Measurements from ENCODE around the gene OR11H6. TPM values are rescaled to one million over a fixed set of nuclear protein-coding genes. Genes with fewer than 3 reads are reported as not detected.
"Not testable (repeated sequence)": the region's sequence is repeated elsewhere in the genome, so short reads cannot be mapped to it uniquely, and the experiment has no call there.

Gene OR11H6
- total RNA-seq, 4 donors from 2014 or later = not detected

- Histone ChIP-seq H3K4me1 (no peaks in the 10 kb centered on the region), H3K4me3 (no peak overlapping the region), H3K9me3 (no peaks in the 10 kb centered on the region), H3K27me3 (no peaks in the 10 kb centered on the region), H3K36me3 (no peaks in the 10 kb centered on the region), H3K27ac (no peak overlapping the region)
- DNase-seq = no peak
- no peak for TF ChIP-seq POLR2A (IDR thresholded peaks at IDR 0.05)
- TF ChIP-seq CTCF (IDR thresholded peaks at IDR 0.05) = no peak
- TF ChIP-seq EP300 (IDR thresholded peaks at IDR 0.05; ENCODE audit: low read depth) = no peak
- no peak for TF ChIP-seq POLR2AphosphoS5 (IDR thresholded peaks at IDR 0.05)
- WGBS, 2 donors (ENCODE audit: low coverage in 1 of 2) = 56 to 61% methylated on average over 5 of the region's 5 CpGs
- in situ Hi-C loops (cut with MboI; ENCODE audit: low pct_ligation_motif_present in 1 of 4, low pct_unique_long_range_greater_than_20kb in 1 of 4, low sequenced_read_pairs in 3 of 4) (no loop called here), intact Hi-C loops (cut with DNase I; ENCODE audit: low total_unique reads) (no loop called here)
These were observed 24.5 kb upstream of the OR11H6 start for GRCh38 chr14:20198991-20199390.

- no peak overlapping the region for H3K4me3 ChIP-seq
- H3K36me3 ChIP-seq = no peaks in the 10 kb centered on the region
- no peak for DNase-seq
- H3K27ac ChIP-seq = no peak overlapping the region
- H3K9me3 ChIP-seq = no peaks in the 10 kb centered on the region
- no peaks in the 10 kb centered on the region for H3K4me1 ChIP-seq
- intact Hi-C loops (cut with DNase I; ENCODE audit: low total_unique reads) (no loop called here), in situ Hi-C loops (cut with MboI; ENCODE audit: low pct_ligation_motif_present in 1 of 4, low pct_unique_long_range_greater_than_20kb in 1 of 4, low sequenced_read_pairs in 3 of 4) (no loop called here)
- H3K27me3 ChIP-seq = no peaks in the 10 kb centered on the region
- TF ChIP-seq POLR2AphosphoS5 (IDR thresholded peaks at IDR 0.05) = no peak
- TF ChIP-seq POLR2A (IDR thresholded peaks at IDR 0.05) = no peak
- no peak for TF ChIP-seq CTCF (IDR thresholded peaks at IDR 0.05)
- TF ChIP-seq EP300 (IDR thresholded peaks at IDR 0.05; ENCODE audit: low read depth) = no peak
- 57 to 59% methylated on average over 3 of the region's 3 CpGs for WGBS, 2 donors (ENCODE audit: low coverage in 1 of 2)
These were observed 18.8 kb upstream of the OR11H6 start for GRCh38 chr14:20204721-20205120.

- Histone ChIP-seq H3K27me3 (no peaks in the 10 kb centered on the region), H3K27ac (no peak overlapping the region), H3K9me3 (no peaks in the 10 kb centered on the region), H3K4me1 (no peaks in the 10 kb centered on the region), H3K36me3 (no peaks in the 10 kb centered on the region), H3K4me3 (no peak overlapping the region)
- intact Hi-C loops (cut with DNase I; ENCODE audit: low total_unique reads) (no loop called here), in situ Hi-C loops (cut with MboI; ENCODE audit: low pct_ligation_motif_present in 1 of 4, low pct_unique_long_range_greater_than_20kb in 1 of 4, low sequenced_read_pairs in 3 of 4) (no loop called here)
- TF ChIP-seq POLR2A (IDR thresholded peaks at IDR 0.05) = no peak
- no peak for TF ChIP-seq CTCF (IDR thresholded peaks at IDR 0.05)
- no peak for TF ChIP-seq POLR2AphosphoS5 (IDR thresholded peaks at IDR 0.05)
- no peak for TF ChIP-seq EP300 (IDR thresholded peaks at IDR 0.05; ENCODE audit: low read depth)
- DNase-seq = no peak
- 80 to 100% methylated on average over 2 of the region's 2 CpGs for WGBS, 2 donors (ENCODE audit: low coverage in 1 of 2)
These were observed 13.9 kb upstream of the OR11H6 start for GRCh38 chr14:20209595-20209994.

- intact Hi-C loops (cut with DNase I; ENCODE audit: low total_unique reads); H3K27ac ChIP-seq; H3K27me3 ChIP-seq; H3K4me1 ChIP-seq; H3K36me3 ChIP-seq; H3K9me3 ChIP-seq; in situ Hi-C loops (cut with MboI; ENCODE audit: low pct_ligation_motif_present in 1 of 4, low pct_unique_long_range_greater_than_20kb in 1 of 4, low sequenced_read_pairs in 3 of 4); DNase-seq; H3K4me3 ChIP-seq: not testable (repeated sequence)
- 87% methylated on average over 3 of the region's 28 CpGs; no CpG with 5 or more reads in 1 of the 2 donors for WGBS, 2 donors (ENCODE audit: low coverage in 1 of 2)
These were observed 11.1 kb upstream of the OR11H6 start for GRCh38 chr14:20212406-20212805.

GRCh38 chr14:20215196-20215595 is 8.3 kb upstream of the OR11H6 start:
- no peak overlapping the region for H3K27ac ChIP-seq
- in situ Hi-C loops (cut with MboI; ENCODE audit: low pct_ligation_motif_present in 1 of 4, low pct_unique_long_range_greater_than_20kb in 1 of 4, low sequenced_read_pairs in 3 of 4) (no loop called here), intact Hi-C loops (cut with DNase I; ENCODE audit: low total_unique reads) (no loop called here)
- no peak overlapping the region for H3K4me3 ChIP-seq
- no peaks in the 10 kb centered on the region for H3K9me3 ChIP-seq
- no peaks in the 10 kb centered on the region for H3K4me1 ChIP-seq
- WGBS, 2 donors (ENCODE audit: low coverage in 1 of 2) = 55 to 80% methylated on average over 2 of the region's 2 CpGs
- no peaks in the 10 kb centered on the region for H3K36me3 ChIP-seq
- TF ChIP-seq CTCF (IDR thresholded peaks at IDR 0.05) (no peak), POLR2A (IDR thresholded peaks at IDR 0.05) (no peak), EP300 (IDR thresholded peaks at IDR 0.05; ENCODE audit: low read depth) (no peak), POLR2AphosphoS5 (IDR thresholded peaks at IDR 0.05) (no peak)
- DNase-seq = no peak
- H3K27me3 ChIP-seq = no peaks in the 10 kb centered on the region
